GM21825 (cell line): Measurements from ENCODE around the gene TIGAR.

Source experiments
- ATAC-seq: cut with Tn5 transposase; IDR thresholded peaks from one replicate; pipeline ENCODE4 v1.9.1; 2021; ENCODE audit warnings: mild to moderate bottlenecking, moderate library complexity; ENCODE audit not compliant: unreplicated experiment

The TIGAR gene

DNA sequence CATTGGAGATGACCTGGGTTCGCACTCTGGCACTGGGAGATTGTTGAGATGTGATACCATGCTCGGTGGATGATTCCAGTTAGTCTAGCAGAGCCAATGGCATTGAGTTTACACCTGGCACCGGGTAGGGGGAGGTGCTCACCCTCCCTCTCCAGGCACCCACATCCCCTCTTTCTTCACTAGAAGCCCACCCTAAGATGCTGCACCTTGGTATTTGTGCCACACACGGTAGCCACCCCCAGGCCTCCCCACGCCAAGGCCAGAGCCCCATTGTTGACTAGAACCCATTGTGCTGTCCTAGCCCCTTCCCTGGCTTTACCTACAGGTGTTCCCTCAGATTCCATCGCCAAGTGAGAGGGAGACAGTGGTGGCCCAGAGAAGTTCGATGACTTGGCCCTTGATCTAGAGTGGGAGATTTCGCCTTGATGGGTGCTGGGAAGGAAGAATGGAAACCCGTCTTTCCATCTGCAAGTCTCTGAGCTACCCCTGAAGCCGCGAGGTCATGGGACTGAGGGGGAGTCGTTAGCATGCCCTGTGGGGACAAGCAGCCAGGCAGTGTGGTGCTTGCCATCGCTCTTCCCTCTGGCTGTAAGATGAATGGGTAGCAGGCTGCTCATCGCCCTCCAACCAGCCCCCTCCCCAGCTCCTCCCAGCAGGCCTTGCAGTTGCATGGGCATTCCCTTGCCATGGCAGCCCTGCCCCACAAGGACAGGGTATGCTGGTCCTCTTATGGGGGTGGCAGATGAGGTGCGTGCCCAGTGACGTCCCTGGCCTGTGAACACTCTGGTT lies 38.7 kb upstream of the TIGAR start:
- ATAC-seq, result no peak

DNA sequence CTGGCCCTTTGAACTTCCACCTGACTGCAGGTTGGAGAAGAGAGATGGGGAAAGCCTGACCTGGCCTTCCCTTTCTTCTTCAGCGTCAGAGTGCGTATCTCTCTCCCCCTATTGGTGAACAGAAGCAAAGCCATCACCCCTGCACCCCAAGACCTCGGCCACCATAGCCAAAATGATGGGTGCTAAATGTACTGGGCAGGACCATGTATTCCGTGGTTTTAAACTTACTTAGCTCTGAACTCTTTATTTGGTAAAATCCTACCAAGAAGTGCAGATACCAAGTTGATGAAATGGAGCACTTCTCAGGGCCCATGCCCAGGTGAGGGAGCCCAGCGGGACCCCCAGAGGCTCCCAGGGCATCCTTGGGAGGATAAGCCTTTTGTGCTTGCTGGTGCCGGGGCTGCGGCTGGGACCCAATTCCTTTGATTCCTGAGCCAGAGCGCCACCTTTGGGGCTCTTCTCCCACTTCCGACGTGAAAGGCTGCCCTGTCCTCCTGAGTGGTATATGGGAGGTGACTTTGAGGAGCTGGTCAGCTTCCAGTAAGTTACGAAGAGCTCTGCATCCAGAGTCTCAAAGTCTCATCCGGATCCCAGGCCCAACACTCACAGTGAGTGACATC lies 38.0 kb upstream of the TIGAR start:
- no peak for ATAC-seq

DNA sequence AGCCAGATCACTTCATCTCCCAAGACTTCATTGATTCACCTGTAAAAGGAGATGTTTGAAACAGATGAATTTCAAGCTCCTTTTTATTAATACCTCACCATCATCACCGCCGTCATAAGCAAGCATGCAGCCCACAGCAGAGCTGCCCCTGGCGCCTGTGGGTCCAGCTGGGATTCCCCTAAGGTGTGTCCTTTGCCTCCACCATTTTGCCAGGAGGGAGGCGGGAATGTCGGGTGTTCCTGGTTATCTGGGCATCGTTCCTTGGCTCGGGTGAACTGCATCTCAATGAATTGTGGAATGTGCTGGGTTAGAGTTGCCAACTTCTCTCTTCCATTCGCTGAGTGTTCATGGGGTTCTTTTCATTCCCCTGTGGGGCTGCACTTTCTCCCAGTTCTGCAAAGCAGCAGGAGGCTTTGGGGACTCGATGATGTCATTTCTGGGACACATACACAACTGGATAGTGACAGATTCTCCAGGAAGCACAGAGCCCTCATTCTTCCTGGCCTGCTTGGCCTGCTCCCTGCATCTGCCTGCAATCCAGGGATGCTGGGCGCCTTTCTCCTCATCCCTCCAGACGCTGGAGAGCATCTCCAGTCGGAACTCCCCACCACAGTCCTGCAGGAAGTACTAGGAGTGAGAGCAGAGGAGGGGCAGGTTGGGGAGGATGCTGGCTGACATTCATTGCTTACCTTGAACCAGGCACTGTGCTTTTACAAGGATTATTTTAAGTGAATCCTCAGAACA lies 37.3 kb upstream of the TIGAR start:
- ATAC-seq, result no peak

DNA sequence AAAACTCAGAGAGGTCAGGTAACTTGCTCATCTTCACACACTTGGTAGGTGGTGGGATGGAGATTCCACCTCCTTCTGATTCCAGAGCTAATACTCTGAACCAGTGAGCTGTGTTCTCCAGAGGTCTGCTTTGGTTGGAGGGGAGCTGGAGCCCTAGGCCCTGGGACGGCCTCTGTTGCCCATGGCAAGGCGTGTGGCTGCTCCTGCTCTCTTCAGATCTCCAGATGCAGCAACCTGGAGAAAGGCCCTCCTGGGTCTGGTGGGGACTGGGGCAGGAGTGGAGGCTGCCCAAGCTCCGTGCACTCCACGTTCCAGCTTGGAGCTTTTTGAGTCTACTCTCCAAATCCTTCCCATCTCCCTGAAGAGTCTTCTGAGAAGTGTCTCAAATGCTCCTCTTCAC lies 36.7 kb upstream of the TIGAR start:
- no peak for ATAC-seq

DNA sequence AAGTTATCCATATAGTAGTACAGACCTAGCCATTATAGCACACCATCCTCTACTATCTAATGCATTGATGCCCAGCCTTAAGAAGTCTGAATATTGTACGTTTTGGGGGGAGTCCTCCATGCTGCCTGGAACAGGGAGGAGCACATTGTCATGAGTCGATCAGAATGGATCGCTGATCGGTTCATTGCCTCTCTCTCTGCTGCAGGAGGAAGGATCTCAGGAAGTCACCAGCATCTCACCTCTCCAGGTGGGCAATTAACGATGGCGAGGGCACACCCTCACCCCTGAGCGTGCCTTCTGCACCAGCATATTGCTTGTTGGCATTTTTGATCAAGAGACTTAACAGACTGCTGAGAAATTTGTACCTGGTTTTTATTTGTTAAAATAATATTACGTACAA lies 35.9 kb upstream of the TIGAR start:
- no peak for ATAC-seq

DNA sequence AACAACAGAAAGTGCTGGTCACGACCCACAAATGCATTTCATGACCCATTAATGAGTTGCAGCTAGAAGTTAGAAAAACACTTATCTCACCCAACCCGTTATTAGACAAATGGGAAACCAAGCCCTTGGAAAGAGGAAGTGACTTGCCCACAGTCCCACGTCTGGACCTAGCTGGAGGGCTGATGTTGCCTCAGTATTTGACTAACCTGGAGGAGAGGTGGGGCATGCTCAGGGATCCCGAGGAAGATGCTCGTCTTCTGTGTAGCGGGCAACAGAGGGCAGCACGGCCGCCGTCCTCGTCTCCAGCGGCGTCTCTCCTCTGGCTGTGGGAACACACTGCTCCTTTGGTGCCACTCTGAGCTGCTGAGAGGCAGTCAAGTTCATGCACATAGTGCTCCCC lies 34.8 kb upstream of the TIGAR start:
- ATAC-seq, result no peak

DNA sequence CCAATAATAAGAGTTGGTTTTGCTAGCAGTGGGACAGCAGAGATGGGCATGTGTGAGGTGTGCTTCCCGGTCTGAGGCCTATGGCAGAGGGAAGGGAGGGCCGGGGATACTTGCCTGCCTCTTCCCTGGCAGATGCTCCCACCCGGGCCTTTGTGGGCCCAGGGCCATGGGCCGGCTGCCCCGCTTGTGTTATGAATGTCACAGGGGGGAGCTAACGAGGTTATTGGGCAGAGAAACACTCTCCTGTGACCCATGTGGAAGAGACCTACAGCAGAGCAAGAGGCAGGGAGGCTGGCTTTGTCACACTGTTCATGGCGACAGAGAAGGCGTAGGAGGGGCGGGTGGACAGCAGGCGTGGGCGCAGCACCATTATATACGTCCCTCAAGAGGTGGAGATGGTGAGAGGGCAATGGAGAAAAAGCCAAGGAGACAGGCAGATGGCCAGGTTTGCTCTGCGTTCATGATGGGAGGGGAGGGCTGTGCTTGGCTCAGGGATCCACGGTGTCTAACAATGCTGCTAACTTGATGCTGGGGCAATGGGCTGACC lies 34.2 kb upstream of the TIGAR start:
- ATAC-seq, result no peak

DNA sequence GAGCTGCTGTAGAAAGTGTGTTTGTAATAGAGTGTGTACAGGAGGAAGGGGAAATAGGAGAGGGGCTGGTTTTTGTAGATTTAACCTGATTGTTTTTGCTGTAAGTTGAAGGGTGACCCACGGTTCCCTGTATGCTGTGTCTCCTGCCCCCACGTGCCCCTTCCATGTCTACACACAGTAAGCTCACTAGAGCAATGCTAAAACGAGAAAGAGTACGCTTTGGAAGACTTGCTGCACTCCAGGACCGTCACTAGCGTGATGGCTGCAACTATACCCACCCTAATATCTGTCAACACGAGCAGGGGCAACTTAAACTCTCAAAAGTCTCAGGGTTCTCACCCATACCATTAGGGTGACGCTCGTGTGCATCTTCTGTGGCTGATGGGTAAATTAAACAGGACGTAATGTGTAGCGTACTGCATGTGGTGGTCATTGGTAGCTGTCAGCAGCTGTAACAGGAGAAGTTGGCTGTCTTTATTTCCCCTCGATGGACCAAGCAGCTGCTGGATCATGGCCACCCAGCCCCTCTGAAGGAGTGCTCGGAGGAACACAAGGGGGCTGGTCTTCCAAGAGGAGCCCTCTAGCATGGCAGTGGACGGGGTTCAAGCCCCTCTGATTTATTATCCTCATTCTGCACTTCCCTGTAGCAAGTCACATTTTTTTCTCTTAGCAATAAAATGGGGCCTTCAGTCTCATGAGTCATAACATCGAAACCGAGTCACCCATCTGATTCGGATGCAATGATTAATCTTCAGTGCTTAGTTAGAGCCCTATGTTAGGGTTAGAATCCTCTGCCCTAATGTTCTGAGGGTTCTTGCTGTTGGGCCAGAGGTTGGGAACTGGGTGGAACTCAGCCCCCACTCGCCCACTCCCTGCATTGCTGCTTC lies 33.4 kb upstream of the TIGAR start:
- no peak for ATAC-seq

DNA sequence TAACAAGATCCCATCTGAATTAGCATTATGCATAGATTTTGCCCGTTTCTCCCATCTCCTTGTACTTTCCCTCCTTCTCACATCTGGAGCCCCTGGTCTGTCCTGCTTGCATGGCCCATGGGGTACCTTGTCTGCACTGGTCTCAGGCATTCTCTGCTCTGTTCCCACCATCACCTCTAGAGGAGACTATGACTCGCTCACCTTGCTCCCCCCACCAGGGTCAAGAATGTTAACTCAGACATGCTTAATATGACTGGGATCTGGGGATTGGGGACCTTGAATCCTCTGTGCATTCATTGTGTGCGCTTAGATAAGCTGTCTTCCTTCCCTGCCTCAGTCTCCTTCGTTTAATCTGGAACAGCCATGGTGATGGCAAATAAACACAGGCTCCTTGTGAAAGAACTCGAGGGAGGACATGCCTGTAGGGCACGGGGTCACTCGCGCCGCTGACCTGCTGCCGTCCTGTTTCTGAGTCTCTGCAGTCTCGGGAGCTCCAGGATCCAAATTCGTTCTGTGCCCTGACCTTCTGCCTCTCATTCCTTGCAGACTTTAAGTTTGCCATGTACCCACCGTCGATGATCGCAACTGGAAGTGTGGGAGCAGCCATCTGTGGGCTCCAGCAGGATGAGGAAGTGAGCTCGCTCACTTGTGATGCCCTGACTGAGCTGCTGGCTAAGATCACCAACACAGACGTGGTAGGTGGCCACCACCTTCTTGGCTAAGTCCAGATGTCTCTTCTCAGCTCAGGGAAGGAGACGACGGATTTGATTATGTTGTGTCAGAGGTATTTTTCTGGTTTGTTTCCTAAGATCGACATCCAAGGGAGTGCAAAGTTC lies 32.5 kb upstream of the TIGAR start:
- no peak for ATAC-seq

DNA sequence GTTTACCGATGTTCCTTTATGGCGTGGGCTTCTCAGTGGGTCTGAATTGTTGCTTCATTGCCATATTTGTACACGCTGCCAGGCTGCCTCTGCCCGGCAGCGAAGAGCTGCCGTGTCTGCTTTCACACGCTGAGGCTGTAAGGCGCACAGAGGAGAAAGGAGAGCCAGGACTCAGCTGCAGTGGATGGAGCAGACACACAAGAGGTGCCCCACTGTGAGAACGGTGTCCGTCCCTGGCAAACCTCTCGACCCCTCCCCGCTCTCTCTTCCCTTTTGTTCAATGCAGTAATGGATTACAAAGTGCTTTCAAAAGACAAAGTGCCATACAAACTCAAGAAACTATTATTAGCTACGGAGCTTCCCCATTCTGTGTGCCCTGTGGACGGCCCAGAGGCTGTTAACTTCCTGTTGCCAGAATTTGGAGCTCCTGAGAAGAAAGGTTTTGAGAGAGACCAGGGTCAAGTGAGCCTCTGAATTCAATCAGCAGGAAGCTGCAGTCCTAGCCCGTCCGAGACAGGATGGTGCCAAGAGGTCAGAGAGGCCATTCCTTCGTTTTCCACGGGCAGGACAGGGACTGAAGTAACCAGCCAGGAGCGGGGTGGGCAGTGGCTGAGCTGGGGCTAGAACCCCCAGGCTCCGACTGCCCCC lies 31.7 kb upstream of the TIGAR start:
- ATAC-seq, result no peak

DNA sequence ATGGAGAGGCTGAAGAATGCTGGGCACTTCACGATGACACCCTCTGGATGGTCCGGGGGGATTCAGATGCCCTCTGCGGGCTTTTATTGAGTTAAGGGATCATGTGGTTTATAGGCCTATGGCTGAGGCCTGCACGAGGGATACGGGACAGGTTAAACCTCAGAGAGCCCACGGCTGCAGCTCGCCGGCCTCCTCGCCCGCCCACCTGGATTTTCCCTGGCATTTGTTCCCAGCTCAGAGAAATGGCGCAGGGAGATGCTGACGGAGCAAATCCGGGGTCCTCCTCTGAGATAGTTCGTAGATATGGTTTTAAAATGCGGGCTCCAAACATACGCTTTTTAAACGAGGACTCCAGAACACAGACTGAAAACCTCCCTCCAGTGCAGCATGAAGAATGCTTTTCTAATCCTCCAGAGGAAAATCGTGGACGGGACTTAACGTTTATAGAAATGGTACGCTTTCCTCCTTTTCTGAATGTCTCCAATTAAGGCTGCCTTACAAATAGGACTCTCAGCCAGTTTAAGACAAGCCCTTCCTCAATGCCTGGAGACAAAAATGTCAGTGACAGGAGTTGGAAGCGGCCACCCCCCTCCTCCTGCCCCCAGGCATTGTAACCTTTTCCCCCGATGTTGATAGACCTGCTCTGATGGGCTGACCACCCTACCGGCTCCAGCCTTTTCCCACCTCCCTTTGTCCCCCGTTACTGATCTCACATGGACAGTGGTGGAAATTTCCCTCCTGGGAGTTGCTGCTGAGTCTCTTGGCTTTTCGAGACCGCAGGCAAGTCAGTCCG lies 30.8 kb upstream of the TIGAR start:
- ATAC-seq, result no peak

DNA sequence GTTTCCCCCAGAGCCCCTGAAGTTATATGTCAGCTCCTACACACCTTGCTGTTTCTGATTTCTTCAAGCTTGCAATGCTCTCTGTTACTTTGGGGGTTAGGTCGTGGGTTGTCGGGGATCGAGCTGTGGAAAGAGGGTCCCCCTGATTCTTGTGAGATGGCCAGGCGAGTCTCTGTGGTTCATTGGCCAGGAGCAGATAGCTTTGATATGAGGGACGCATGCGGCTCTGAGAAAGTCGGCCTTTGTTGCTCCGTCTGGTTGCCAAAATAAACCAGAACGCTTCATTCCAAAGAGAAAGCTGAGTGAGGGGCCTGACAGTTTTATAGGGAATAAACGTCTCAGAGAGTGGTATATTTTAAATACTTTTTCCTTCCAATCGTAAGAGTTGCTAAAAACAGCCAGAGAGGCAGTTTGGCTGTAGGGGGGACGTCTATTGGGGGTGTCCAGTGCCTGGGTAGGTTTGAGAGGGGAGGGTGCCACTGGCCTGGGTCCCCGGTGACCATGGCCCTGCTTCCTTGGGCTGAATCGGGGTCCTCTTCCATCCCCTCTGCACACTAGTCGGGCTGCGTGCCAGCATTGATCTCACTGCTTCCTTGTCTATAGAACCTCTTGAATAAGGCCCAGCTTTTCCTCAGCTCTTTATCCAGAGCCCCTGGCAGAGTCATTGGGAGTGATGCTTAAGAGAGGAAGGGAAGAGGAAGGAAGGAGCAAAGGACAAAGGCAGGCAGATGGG lies 28.5 kb upstream of the TIGAR start:
- no peak for ATAC-seq

DNA sequence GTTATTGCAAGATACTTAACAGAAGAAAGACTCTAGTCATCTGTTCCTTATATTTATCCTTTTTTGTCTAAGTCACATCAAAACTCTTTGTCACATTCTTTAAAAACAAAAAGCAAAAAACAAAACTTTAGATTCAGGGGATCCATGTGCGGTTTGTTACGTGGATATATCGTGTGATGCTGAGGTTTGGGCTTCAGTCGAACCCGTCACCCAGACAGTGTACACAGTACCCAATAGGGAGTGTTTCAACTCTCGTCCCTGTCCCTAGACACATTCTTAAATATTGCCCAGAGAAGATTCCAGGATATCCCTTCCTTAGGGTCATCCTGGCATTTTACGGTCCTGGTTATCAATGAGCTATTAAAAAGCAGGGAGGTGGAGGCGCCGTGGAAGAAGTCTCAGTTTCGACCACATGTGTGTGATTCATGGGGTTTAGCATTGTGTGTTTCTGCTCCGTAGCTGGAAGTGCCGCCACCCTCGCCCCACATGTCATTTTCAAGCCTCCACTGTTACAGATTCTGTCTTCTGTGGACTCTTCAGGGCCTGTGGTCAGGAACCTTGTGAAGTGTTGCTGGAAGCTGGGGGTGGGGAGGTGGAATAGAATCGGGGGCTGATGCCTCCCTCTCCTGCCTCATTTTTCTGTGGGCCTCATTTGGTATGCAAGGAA lies 27.6 kb upstream of the TIGAR start:
- no peak for ATAC-seq

DNA sequence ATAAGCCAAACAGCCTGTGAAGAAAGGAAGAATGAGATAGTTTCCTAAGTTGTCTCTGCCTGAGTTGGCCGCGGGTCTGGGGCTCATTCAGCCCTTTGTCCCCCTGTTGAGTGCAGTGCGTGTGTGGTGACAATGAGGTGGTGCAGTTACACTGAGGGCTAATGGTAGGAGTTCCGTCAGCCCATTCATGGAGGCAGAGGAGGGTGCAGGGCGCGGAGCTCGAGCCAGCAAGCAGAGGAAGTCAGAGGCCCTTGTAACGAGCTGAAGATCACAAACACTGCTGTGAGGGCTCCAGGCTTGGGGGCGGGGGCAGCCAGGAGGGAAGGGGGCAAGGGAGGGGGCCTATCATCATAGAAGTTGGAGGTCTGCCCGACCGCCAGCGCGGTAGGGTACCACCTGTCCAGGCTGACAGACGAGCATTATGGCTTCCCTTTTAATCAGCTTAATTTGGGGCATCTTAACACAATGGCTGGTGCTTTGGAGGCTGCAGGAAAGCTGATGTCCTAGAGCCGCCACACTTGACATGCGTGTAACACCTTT lies 27.0 kb upstream of the TIGAR start:
- ATAC-seq, result no peak

DNA sequence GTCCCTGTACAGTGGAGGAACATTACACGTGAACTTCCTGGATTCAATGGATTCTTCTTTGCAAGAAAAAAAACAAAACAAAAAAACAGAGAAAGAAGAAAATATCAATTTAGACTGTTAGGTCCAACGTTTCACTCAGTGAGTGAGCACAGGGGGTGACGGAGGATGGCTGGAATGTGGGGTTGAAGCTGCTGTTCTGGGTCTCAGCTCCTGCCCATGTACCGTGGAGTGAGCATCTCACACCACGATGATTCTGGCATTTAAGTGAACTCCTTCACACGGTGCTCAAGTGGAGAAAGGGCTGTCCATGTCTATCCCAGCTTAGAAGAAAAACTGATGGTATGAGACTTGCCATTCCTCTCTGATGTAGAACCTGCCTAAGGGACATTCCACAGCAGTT lies 24.3 kb upstream of the TIGAR start:
- no peak for ATAC-seq

DNA sequence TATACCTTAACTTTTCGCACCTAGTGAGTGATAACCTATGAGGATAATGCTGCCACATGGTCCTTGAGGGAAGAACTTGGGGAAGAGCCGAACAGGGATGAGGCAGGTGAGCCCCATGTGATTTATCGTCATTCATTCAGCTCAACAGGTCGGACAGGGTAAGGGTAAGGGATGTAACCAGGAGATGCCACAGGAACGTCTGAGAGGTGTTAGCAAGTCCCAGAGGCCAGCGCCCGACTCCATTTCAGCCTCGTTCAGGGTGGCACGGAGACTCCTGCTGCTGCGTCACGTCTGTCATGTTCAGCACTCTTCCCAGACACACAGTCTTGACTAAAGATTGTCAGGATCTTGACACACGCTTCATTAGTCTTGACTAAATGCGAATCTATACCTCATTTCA lies 23.4 kb upstream of the TIGAR start:
- ATAC-seq, result no peak

DNA sequence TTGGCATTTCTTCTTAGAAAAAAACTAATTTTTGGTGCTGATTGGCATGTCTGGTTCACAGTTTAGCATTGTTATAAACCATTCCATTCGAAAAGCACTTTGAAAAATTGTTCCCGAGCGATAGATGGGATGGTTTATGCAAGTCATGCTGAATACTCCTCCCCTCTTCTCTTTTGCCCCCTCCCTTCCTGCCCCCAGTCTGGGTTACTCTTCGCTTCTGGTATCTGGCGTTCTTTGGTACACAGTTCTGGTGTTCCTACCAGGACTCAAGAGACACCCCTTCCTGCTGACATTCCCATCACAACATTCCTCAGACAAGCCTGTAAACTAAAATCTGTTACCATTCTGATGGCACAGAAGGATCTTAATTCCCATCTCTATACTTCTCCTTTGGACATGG lies 20.1 kb upstream of the TIGAR start:
- no peak for ATAC-seq
